Esophagus muscularis mucosa (tissue), 4 donors: Measurements from ENCODE around the gene SLC10A7. TPM values are rescaled to one million over a fixed set of nuclear protein-coding genes. Genes with fewer than 3 reads are reported as not detected.

ENCODE experiments used
- DNase-seq: peaks from one replicate; pipeline ENCODE4 v3.0.0-alpha.2; 2017; ENCODE audit errors: extremely low spot score
- H3K27ac ChIP-seq, 4 donors: fragments of 200-600 bp; sonication (generic); replicated peaks in 1 of 4; 1 replicate in 3 of 4; 2 replicates in 1 of 4; pipeline ENCODE4 v1.5.1; 2016 to 2019; ENCODE audit warnings: mild to moderate bottlenecking in 1 of 4
- H3K27me3 ChIP-seq, 4 donors: fragments of 200-600 bp; sonication (generic); one replicate each; pipeline versions ENCODE4 v1.5.1 to v1.6.0; 2016 to 2019
- H3K36me3 ChIP-seq, 4 donors: fragments of 200-600 bp; sonication (generic); one replicate each; pipeline ENCODE4 v1.5.1; 2016 to 2019
- H3K4me1 ChIP-seq, 4 donors: fragments of 200-600 bp; sonication (generic); one replicate each; pipeline ENCODE4 v1.5.1; 2016 to 2019
- H3K4me3 ChIP-seq, 4 donors: fragments of 200-600 bp; sonication (generic); 1 replicate in 2 of 4; 2 replicates in 2 of 4; pipeline ENCODE4 v1.5.1; 2016 to 2019; ENCODE audit warnings: mild to moderate bottlenecking in 4 of 4, moderate library complexity in 1 of 4
- H3K9me3 ChIP-seq, 4 donors: fragments of 200-600 bp; sonication (generic); 1 replicate in 3 of 4; 2 replicates in 1 of 4; pipeline ENCODE4 v1.5.1; 2016 to 2019
- CTCF ChIP-seq, 3 experiments: fragments of 200-600 bp in 2 of 3; fragments of 450-650 bp in 1 of 3; sonication (generic) in 2 of 3; IDR thresholded peaks; one replicate each; pipeline ENCODE4 v1.5.1; 2017 to 2019; ENCODE audit warnings: antibody characterized with exemption in 3 of 3, mild to moderate bottlenecking in 2 of 3, moderate library complexity in 1 of 3
- EP300 ChIP-seq: sonication (generic); formaldehyde crosslinking; IDR thresholded peaks from one replicate; pipeline ENCODE4 v1.6.1; 2017; ENCODE audit warnings: antibody characterized with exemption
- POLR2A ChIP-seq: fragments of 450-650 bp; IDR thresholded peaks from one replicate; pipeline ENCODE4 v1.6.1; 2017; ENCODE audit warnings: antibody characterized with exemption, moderate library complexity, mild to moderate bottlenecking, low read depth
- POLR2AphosphoS5 ChIP-seq, 2 donors: sonication (generic); formaldehyde crosslinking; IDR thresholded peaks; one replicate each; pipeline ENCODE4 v1.6.1; 2017; ENCODE audit warnings: antibody characterized with exemption in 2 of 2
- WGBS: methylation state at CpG from one replicate; pipeline ENCODE4 v1.1.5; 2018; 5-methylcytosine and 5-hydroxymethylcytosine counted together
- intact Hi-C: fragments of 100-400 bp; cut with DNase I; formaldehyde crosslinking; loops from one replicate; pipeline ENCODE4 v1.15.1; 2023
- total RNA-seq, 4 donors: library from RNA; depleted of rRNA; stranded (reverse); fragments of >200 nt; gene quantifications; one replicate each; pipeline versions ENCODE4 v1.1.0 to v1.2.1, GENCODE V29; 2016

The SLC10A7 gene
- total RNA-seq, 4 donors from 2014 or later = 3.3 to 6.2 (median 5.7) TPM

- Histone ChIP-seq H3K9me3 (no peaks in the 10 kb centered on the region), H3K27me3 (no peaks in the 10 kb centered on the region), H3K4me3 (no peak overlapping the region), H3K27ac (no peak overlapping the region), H3K4me1 (no peaks in the 10 kb centered on the region), H3K36me3 (peaks cover 0 to 7% (median 0%) of the 10 kb centered on the region in 4 donors)
- no peak for DNase-seq
- intact Hi-C loops = no loop called here
- no peak for TF ChIP-seq EP300
- no peak for TF ChIP-seq POLR2AphosphoS5 (IDR thresholded peaks at IDR 0.05)
- no peak for TF ChIP-seq CTCF (IDR thresholded peaks at IDR 0.05)
- TF ChIP-seq POLR2A = no peak
- WGBS = 93% methylated on average over 4 of the region's 4 CpGs
Observed at GRCh38 chr4:146446555-146446954, 75.2 kb downstream of the SLC10A7 start.

- Histone ChIP-seq H3K36me3 (peaks cover 0 to 7% (median 0%) of the 10 kb centered on the region in 4 donors), H3K9me3 (no peaks in the 10 kb centered on the region), H3K27ac (no peak overlapping the region), H3K4me3 (no peak overlapping the region), H3K4me1 (no peaks in the 10 kb centered on the region), H3K27me3 (no peaks in the 10 kb centered on the region)
- DNase-seq = no peak
- intact Hi-C loops = no loop called here
- TF ChIP-seq CTCF (IDR thresholded peaks at IDR 0.05) (no peak), EP300 (no peak), POLR2A (no peak), POLR2AphosphoS5 (IDR thresholded peaks at IDR 0.05) (no peak)
- 97% methylated on average over 36 of the region's 37 CpGs for WGBS
Observed at GRCh38 chr4:146445198-146446150, 76.3 kb downstream of the SLC10A7 start.

- Histone ChIP-seq H3K27ac (no peak overlapping the region), H3K4me1 (peaks cover 0 to under 1% (median under 1%) of the 10 kb centered on the region in 4 donors), H3K9me3 (no peaks in the 10 kb centered on the region), H3K36me3 (peaks cover 0 to 7% (median 0%) of the 10 kb centered on the region in 4 donors), H3K4me3 (no peak overlapping the region), H3K27me3 (no peaks in the 10 kb centered on the region)
- DNase-seq = no peak
- TF ChIP-seq EP300 = no peak
- no peak for TF ChIP-seq POLR2AphosphoS5 (IDR thresholded peaks at IDR 0.05)
- no peak for TF ChIP-seq CTCF (IDR thresholded peaks at IDR 0.05)
- no peak for TF ChIP-seq POLR2A
- intact Hi-C loops = no loop called here
- WGBS = 83% methylated on average over 2 of the region's 2 CpGs
Observed at GRCh38 chr4:146443525-146443924, 78.2 kb downstream of the SLC10A7 start.

GRCh38 chr4:146442801-146443200 is 78.9 kb downstream of the SLC10A7 start:
- Histone ChIP-seq H3K27me3 (no peaks in the 10 kb centered on the region), H3K4me1 (peaks cover 0 to 8% (median 7%) of the 10 kb centered on the region in 4 donors), H3K27ac (no peak overlapping the region), H3K4me3 (no peak overlapping the region), H3K9me3 (no peaks in the 10 kb centered on the region), H3K36me3 (peaks cover 0 to 7% (median 0%) of the 10 kb centered on the region in 4 donors)
- no peak for DNase-seq
- no peak for TF ChIP-seq CTCF (IDR thresholded peaks at IDR 0.05)
- no peak for TF ChIP-seq POLR2AphosphoS5 (IDR thresholded peaks at IDR 0.05)
- TF ChIP-seq POLR2A = no peak
- TF ChIP-seq EP300 = no peak
- 73% methylated on average over 1 of the region's 1 CpG for WGBS
- intact Hi-C loops = no loop called here
